Measurements from ENCODE around the gene PLA2G2F. TPM values are rescaled to one million over a fixed set of nuclear protein-coding genes. Genes with fewer than 3 reads are reported as not detected.

PLA2G2F gene
- total and polyA plus RNA-seq, 9 of the 15 experiments (the other 6 are each of a cell fraction or from before 2014, with no cell fraction given), result not detected

DNA sequence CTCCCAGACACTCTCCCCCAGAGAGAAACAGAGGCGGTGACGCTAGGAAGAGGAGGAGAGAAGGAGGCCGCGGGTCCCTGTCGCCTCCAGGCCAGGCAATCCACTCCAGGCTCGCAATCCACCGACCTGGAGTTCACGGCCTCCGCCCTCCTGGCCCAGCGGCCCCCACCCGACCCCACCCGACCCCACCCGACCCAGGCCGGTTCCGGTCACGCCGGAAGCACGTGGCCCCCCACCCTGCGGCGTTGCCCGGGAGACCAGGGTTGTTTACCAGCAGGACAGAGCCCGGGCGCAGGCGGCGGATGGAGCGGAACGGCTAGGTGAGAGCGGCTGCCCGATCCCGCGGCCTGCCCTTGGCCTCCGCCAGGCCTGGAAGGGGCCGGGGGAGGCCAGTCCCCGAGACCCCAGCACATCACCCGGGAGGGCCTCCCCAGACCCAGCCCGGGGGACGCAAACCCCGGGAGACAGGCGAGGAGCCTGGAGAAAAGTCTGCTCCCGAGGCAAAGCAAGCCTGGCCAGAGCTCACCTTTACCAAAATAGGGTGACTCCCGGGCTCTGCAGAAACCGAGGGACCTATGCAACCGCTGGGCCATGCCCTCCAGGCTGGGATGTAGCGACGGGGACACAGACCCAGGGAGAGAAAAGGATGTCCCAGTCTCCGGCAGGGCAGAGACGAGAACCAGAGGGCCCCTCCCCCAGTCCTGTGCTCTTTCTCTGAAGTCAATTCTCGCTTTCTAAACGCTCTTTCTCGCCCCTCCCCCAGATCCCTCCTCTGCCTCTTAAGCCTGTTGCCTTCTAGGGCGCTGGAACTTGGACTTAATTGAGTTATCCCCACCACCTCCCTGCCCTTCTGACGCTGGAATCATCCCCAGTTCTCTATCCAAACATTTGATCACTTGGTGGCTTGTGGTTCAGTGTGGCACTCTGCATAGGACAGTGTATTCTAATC is 47.0 kb downstream of the PLA2G2F start, which contains the start of the genes PLA2G2C and UBXN10 (continued):
- TF ChIP-seq SIN3A (IDR thresholded peaks at IDR 0.05; ENCODE audit: borderline replicate concordance in 2 of 2, control insufficient read depth in 1 of 2, low read depth in 2 of 2, low read length in 2 of 2), result peak; percentile 96 to 98
- TF ChIP-seq XRCC5 (IDR thresholded peaks at IDR 0.05; ENCODE audit: low read depth, low read length), result no peak; the same call in 1 of the 2 replicates
- TF ChIP-seq FOXA3 (CRISPR knock-in tag; conservative IDR thresholded peaks at IDR 0.05 in 1 of 2, IDR thresholded peaks at IDR 0.05 in 1 of 2), result no peak
- TF ChIP-seq ZNF76 (CRISPR knock-in tag; IDR thresholded peaks at IDR 0.05; ENCODE audit: borderline replicate concordance), result no peak; the same call in 1 of the 2 replicates
- TF ChIP-seq, protein P1, sequence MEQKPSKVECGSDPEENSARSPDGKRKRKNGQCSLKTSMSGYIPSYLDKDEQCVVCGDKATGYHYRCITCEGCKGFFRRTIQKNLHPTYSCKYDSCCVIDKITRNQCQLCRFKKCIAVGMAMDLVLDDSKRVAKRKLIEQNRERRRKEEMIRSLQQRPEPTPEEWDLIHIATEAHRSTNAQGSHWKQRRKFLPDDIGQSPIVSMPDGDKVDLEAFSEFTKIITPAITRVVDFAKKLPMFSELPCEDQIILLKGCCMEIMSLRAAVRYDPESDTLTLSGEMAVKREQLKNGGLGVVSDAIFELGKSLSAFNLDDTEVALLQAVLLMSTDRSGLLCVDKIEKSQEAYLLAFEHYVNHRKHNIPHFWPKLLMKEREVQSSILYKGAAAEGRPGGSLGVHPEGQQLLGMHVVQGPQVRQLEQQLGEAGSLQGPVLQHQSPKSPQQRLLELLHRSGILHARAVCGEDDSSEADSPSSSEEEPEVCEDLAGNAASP (IDR thresholded peaks at IDR 0.05), result no peak; the same call in none of the 2 replicates
- TF ChIP-seq ARNT (IDR thresholded peaks at IDR 0.05), result peak in 1 of 2 experiments; percentile 69; a peak in 1 of 4 replicates
- no peak for TF ChIP-seq BCL6 (CRISPR knock-in tag; IDR thresholded peaks at IDR 0.05)
- TF ChIP-seq, protein P2, sequence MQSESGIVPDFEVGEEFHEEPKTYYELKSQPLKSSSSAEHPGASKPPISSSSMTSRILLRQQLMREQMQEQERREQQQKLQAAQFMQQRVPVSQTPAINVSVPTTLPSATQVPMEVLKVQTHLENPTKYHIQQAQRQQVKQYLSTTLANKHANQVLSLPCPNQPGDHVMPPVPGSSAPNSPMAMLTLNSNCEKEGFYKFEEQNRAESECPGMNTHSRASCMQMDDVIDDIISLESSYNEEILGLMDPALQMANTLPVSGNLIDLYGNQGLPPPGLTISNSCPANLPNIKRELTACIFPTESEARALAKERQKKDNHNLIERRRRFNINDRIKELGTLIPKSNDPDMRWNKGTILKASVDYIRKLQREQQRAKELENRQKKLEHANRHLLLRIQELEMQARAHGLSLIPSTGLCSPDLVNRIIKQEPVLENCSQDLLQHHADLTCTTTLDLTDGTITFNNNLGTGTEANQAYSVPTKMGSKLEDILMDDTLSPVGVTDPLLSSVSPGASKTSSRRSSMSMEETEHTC (IDR thresholded peaks at IDR 0.05), result 0 out of 2 replicates have a peak, but pooled peaks have one; percentile 31
- peak; percentile 8 to 76; a peak in 2 of 4 replicates for TF ChIP-seq TBL1XR1 (IDR thresholded peaks at IDR 0.05; ENCODE audit: low read length in 2 of 2)
- TF ChIP-seq ZNF766 (CRISPR knock-in tag; conservative IDR thresholded peaks at IDR 0.05), result no peak
- TF ChIP-seq PPARD (CRISPR knock-in tag; IDR thresholded peaks at IDR 0.05), result no peak
- no peak for TF ChIP-seq ZFP30 (CRISPR knock-in tag; IDR thresholded peaks at IDR 0.05; ENCODE audit: borderline replicate concordance)
- TF ChIP-seq KHSRP (IDR thresholded peaks at IDR 0.05), result no peak; the same call in 1 of the 2 replicates
- no peak for TF ChIP-seq SMAD3 (CRISPR knock-in tag; conservative IDR thresholded peaks at IDR 0.05)
- TF ChIP-seq, protein P3, sequence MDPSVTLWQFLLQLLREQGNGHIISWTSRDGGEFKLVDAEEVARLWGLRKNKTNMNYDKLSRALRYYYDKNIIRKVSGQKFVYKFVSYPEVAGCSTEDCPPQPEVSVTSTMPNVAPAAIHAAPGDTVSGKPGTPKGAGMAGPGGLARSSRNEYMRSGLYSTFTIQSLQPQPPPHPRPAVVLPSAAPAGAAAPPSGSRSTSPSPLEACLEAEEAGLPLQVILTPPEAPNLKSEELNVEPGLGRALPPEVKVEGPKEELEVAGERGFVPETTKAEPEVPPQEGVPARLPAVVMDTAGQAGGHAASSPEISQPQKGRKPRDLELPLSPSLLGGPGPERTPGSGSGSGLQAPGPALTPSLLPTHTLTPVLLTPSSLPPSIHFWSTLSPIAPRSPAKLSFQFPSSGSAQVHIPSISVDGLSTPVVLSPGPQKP (CRISPR knock-in tag; IDR thresholded peaks at IDR 0.05), result no peak
- TF ChIP-seq CBFB (CRISPR knock-in tag; IDR thresholded peaks at IDR 0.05), result no peak
- TF ChIP-seq, protein P4, sequence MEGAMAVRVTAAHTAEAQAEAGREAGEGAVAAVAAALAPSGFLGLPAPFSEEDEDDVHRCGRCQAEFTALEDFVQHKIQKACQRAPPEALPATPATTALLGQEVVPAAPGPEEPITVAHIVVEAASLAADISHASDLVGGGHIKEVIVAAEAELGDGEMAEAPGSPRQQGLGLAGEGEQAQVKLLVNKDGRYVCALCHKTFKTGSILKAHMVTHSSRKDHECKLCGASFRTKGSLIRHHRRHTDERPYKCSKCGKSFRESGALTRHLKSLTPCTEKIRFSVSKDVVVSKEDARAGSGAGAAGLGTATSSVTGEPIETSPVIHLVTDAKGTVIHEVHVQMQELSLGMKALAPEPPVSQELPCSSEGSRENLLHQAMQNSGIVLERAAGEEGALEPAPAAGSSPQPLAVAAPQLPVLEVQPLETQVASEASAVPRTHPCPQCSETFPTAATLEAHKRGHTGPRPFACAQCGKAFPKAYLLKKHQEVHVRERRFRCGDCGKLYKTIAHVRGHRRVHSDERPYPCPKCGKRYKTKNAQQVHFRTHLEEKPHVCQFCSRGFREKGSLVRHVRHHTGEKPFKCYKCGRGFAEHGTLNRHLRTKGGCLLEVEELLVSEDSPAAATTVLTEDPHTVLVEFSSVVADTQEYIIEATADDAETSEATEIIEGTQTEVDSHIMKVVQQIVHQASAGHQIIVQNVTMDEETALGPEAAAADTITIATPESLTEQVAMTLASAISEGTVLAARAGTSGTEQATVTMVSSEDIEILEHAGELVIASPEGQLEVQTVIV (CRISPR knock-in tag; IDR thresholded peaks at IDR 0.05; ENCODE audit: borderline replicate concordance), result no peak
- no peak for TF ChIP-seq MEIS2 (IDR thresholded peaks at IDR 0.05; ENCODE audit: partially characterized antibody)
- TF ChIP-seq ELF2 (CRISPR knock-in tag; IDR thresholded peaks at IDR 0.05), result no peak
- no peak for TF ChIP-seq ZNF586 (CRISPR knock-in tag; conservative IDR thresholded peaks at IDR 0.05)
- no peak for TF ChIP-seq HDAC8 (tag; IDR thresholded peaks at IDR 0.05)

Measured in K562 (cell line).